ENCODE results near the gene SH3D19.

Gene SH3D19

GRCh38 chr4:151217326-151217725 is 108.1 kb downstream of the SH3D19 start:
- no peaks in the 10 kb centered on the region for H3K27me3 ChIP-seq (ENCODE audit: insufficient read depth, low read length, poor library complexity, severe bottlenecking)

GRCh38 chr4:151215295-151215694 is 110.1 kb downstream of the SH3D19 start:
- Histone ChIP-seq H3K36me3 (ENCODE audit: insufficient read depth, low read length) (no peaks in the 10 kb centered on the region), H3K4me3 (ENCODE audit: low read length, poor library complexity, severe bottlenecking) (no peak overlapping the region), H3K9ac (ENCODE audit: low read depth, low read length, poor library complexity, severe bottlenecking) (no peak overlapping the region), H3K9me2 (replicated peaks; ENCODE audit: low read depth, low read length) (no peaks in the 10 kb centered on the region), H4K20me1 (ENCODE audit: insufficient read depth, low read length, poor library complexity, severe bottlenecking) (no peaks in the 10 kb centered on the region), H2AFZ (ENCODE audit: low read length) (no peak overlapping the region), H3F3A (ENCODE audit: low read depth) (no peaks in the 10 kb centered on the region), H3K4me2 (ENCODE audit: low read depth, low read length, poor library complexity, severe bottlenecking) (no peak overlapping the region), H3K79me2 (ENCODE audit: insufficient read depth, low read length) (no peaks in the 10 kb centered on the region), H3K27me3 (ENCODE audit: insufficient read depth, low read length, poor library complexity, severe bottlenecking) (no peaks in the 10 kb centered on the region), H3K4me1 (ENCODE audit: insufficient read depth, low read length, poor library complexity, severe bottlenecking) (no peaks in the 10 kb centered on the region), H3K9me3 (ENCODE audit: insufficient read depth, low read depth, low read length) (no peaks in the 10 kb centered on the region)
- no peak for TF ChIP-seq EZH2phosphoT487 (IDR thresholded peaks at IDR 0.05; ENCODE audit: borderline replicate concordance)

More at GRCh38 chr4:151217326-151217725, 108.1 kb downstream of the SH3D19 start:
- Histone ChIP-seq H3K79me2 (ENCODE audit: insufficient read depth, low read length) (no peaks in the 10 kb centered on the region), H4K20me1 (ENCODE audit: insufficient read depth, low read length, poor library complexity, severe bottlenecking) (no peaks in the 10 kb centered on the region), H3K4me3 (ENCODE audit: low read length, poor library complexity, severe bottlenecking) (no peak overlapping the region), H2AFZ (ENCODE audit: low read length) (no peak overlapping the region), H3K9ac (ENCODE audit: low read depth, low read length, poor library complexity, severe bottlenecking) (no peak overlapping the region), H3K36me3 (ENCODE audit: insufficient read depth, low read length) (no peaks in the 10 kb centered on the region), H3K9me2 (replicated peaks; ENCODE audit: low read depth, low read length) (no peaks in the 10 kb centered on the region), H3K4me1 (ENCODE audit: insufficient read depth, low read length, poor library complexity, severe bottlenecking) (no peaks in the 10 kb centered on the region), H3K9me3 (ENCODE audit: insufficient read depth, low read depth, low read length) (no peaks in the 10 kb centered on the region), H3K4me2 (ENCODE audit: low read depth, low read length, poor library complexity, severe bottlenecking) (no peak overlapping the region), H3F3A (ENCODE audit: low read depth) (no peaks in the 10 kb centered on the region)
- TF ChIP-seq EZH2phosphoT487 (IDR thresholded peaks at IDR 0.05; ENCODE audit: borderline replicate concordance) (no peak), CTCF (conservative IDR thresholded peaks at IDR 0.05; ENCODE audit: low read length) (no peak)

- no peak overlapping the region for H3K4me3 ChIP-seq (ENCODE audit: low read length, poor library complexity, severe bottlenecking)
- no peak overlapping the region for H3K9ac ChIP-seq (ENCODE audit: low read depth, low read length, poor library complexity, severe bottlenecking)
- no peaks in the 10 kb centered on the region for H3K9me3 ChIP-seq (ENCODE audit: insufficient read depth, low read depth, low read length)
- H2AFZ ChIP-seq (ENCODE audit: low read length): no peak overlapping the region
- H4K20me1 ChIP-seq (ENCODE audit: insufficient read depth, low read length, poor library complexity, severe bottlenecking): no peaks in the 10 kb centered on the region
- H3F3A ChIP-seq (ENCODE audit: low read depth): no peaks in the 10 kb centered on the region
- H3K4me1 ChIP-seq (ENCODE audit: insufficient read depth, low read length, poor library complexity, severe bottlenecking): no peaks in the 10 kb centered on the region
- no peak for TF ChIP-seq EZH2phosphoT487 (IDR thresholded peaks at IDR 0.05; ENCODE audit: borderline replicate concordance)
- no peak for TF ChIP-seq CTCF (conservative IDR thresholded peaks at IDR 0.05; ENCODE audit: low read length)
- no peaks in the 10 kb centered on the region for H3K9me2 ChIP-seq (replicated peaks; ENCODE audit: low read depth, low read length)
- no peaks in the 10 kb centered on the region for H3K36me3 ChIP-seq (ENCODE audit: insufficient read depth, low read length)
- no peaks in the 10 kb centered on the region for H3K27me3 ChIP-seq (ENCODE audit: insufficient read depth, low read length, poor library complexity, severe bottlenecking)
- H3K4me2 ChIP-seq (ENCODE audit: low read depth, low read length, poor library complexity, severe bottlenecking): no peak overlapping the region
- no peaks in the 10 kb centered on the region for H3K79me2 ChIP-seq (ENCODE audit: insufficient read depth, low read length)
Measured at GRCh38 chr4:151207868-151208267, 117.5 kb downstream of the SH3D19 start.

GRCh38 chr4:151207186-151207585 is 118.2 kb downstream of the SH3D19 start:
- H3K9ac ChIP-seq (ENCODE audit: low read depth, low read length, poor library complexity, severe bottlenecking): no peak overlapping the region
- H3K79me2 ChIP-seq (ENCODE audit: insufficient read depth, low read length): no peaks in the 10 kb centered on the region
- H3K4me3 ChIP-seq (ENCODE audit: low read length, poor library complexity, severe bottlenecking): no peak overlapping the region
- H3K36me3 ChIP-seq (ENCODE audit: insufficient read depth, low read length): no peaks in the 10 kb centered on the region
- no peak overlapping the region for H2AFZ ChIP-seq (ENCODE audit: low read length)
- H3K4me1 ChIP-seq (ENCODE audit: insufficient read depth, low read length, poor library complexity, severe bottlenecking): no peaks in the 10 kb centered on the region
- no peaks in the 10 kb centered on the region for H4K20me1 ChIP-seq (ENCODE audit: insufficient read depth, low read length, poor library complexity, severe bottlenecking)
- no peaks in the 10 kb centered on the region for H3K9me2 ChIP-seq (replicated peaks; ENCODE audit: low read depth, low read length)
- H3K9me3 ChIP-seq (ENCODE audit: insufficient read depth, low read depth, low read length): no peaks in the 10 kb centered on the region
- no peak overlapping the region for H3K4me2 ChIP-seq (ENCODE audit: low read depth, low read length, poor library complexity, severe bottlenecking)
- H3F3A ChIP-seq (ENCODE audit: low read depth): no peaks in the 10 kb centered on the region
- H3K27me3 ChIP-seq (ENCODE audit: insufficient read depth, low read length, poor library complexity, severe bottlenecking): no peaks in the 10 kb centered on the region
- no peak for TF ChIP-seq CTCF (conservative IDR thresholded peaks at IDR 0.05; ENCODE audit: low read length)
- TF ChIP-seq EZH2phosphoT487 (IDR thresholded peaks at IDR 0.05; ENCODE audit: borderline replicate concordance): no peak

Measured in Loucy (cell line).